ENCODE measurements around the gene TBC1D1. TPM values are rescaled to one million over a fixed set of nuclear protein-coding genes. Genes with fewer than 3 reads are reported as not detected.

Gene TBC1D1
- total RNA-seq, 2 donors from 2014 or later: 23.3 to 28.7 TPM

GRCh38 chr4:38162240-38162784 lies 271.4 kb downstream of the TBC1D1 start:
- Histone ChIP-seq H3K27me3 (no peaks in the 10 kb centered on the region), H3K4me1 (peaks cover 47% of the 10 kb centered on the region), H3K4me3 (no peak overlapping the region), H3K36me3 (replicated peaks in 1 of 2; ENCODE audit: insufficient read depth in 1 of 2, low read depth in 2 of 2) (no peaks in the 10 kb centered on the region), H3K27ac (peak overlapping the region; percentile 79 to 96 (median 88)), H3K9me3 (no peaks in the 10 kb centered on the region)
- intact Hi-C loops (cut with DNase I): no loop called here
- DNase-seq (peak; percentile 59 to 82 (median 67)), ATAC-seq (peak; percentile 48)
- TF ChIP-seq POLR2A (IDR thresholded peaks at IDR 0.05): peak in 1 of 3 donors; percentile 25
- TF ChIP-seq, protein P1, sequence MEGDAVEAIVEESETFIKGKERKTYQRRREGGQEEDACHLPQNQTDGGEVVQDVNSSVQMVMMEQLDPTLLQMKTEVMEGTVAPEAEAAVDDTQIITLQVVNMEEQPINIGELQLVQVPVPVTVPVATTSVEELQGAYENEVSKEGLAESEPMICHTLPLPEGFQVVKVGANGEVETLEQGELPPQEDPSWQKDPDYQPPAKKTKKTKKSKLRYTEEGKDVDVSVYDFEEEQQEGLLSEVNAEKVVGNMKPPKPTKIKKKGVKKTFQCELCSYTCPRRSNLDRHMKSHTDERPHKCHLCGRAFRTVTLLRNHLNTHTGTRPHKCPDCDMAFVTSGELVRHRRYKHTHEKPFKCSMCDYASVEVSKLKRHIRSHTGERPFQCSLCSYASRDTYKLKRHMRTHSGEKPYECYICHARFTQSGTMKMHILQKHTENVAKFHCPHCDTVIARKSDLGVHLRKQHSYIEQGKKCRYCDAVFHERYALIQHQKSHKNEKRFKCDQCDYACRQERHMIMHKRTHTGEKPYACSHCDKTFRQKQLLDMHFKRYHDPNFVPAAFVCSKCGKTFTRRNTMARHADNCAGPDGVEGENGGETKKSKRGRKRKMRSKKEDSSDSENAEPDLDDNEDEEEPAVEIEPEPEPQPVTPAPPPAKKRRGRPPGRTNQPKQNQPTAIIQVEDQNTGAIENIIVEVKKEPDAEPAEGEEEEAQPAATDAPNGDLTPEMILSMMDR (IDR thresholded peaks at IDR 0.05): no peak
- WGBS, 2 donors: 52 to 57% methylated on average over 4 of the region's 4 CpGs

- DNase-seq: peak; percentile 23 to 32 (median 28)
- H3K27ac ChIP-seq: peak overlapping the region in 3 of 4 donors; percentile 87 to 96 (median 88)
- no peaks in the 10 kb centered on the region for H3K9me3 ChIP-seq
- no peaks in the 10 kb centered on the region for H3K36me3 ChIP-seq (replicated peaks in 1 of 2; ENCODE audit: insufficient read depth in 1 of 2, low read depth in 2 of 2)
- intact Hi-C loops (cut with DNase I): no loop called here
- TF ChIP-seq, protein P1 (IDR thresholded peaks at IDR 0.05): no peak
- TF ChIP-seq POLR2A (IDR thresholded peaks at IDR 0.05): no peak
- no peak overlapping the region for H3K4me3 ChIP-seq
- H3K27me3 ChIP-seq: no peaks in the 10 kb centered on the region
- 59 to 65% methylated on average over 5 of the region's 5 CpGs for WGBS, 2 donors
- H3K4me1 ChIP-seq: peaks cover 39% of the 10 kb centered on the region
- no peak for ATAC-seq
Measured at GRCh38 chr4:38163216-38164006, 272.5 kb downstream of the TBC1D1 start.

DNA sequence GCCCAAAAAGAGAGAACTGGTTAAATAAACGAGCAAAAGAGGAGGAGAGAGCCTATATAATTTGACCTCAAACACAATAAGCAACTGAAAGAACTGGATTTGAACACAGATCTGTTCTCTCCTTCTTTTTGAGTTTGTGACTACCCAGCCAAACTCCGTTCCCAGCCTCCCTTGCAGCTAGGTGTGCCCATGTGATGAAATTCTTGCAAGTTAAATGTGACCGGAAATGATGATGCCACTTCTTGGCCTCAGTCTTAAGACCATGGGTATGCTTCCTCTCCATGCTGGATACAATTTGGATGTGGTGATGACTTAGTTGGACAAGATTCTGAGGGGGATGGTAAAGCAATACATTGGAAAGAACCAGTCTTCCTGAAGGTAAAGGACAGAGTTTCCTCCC lies 273.5 kb downstream of the TBC1D1 start:
- Histone ChIP-seq H3K27ac (peak overlapping the region in 1 of 4 donors; percentile 25), H3K4me3 (no peak overlapping the region)
- 90 to 97% methylated on average over 3 of the region's 3 CpGs for WGBS, 2 donors

DNA sequence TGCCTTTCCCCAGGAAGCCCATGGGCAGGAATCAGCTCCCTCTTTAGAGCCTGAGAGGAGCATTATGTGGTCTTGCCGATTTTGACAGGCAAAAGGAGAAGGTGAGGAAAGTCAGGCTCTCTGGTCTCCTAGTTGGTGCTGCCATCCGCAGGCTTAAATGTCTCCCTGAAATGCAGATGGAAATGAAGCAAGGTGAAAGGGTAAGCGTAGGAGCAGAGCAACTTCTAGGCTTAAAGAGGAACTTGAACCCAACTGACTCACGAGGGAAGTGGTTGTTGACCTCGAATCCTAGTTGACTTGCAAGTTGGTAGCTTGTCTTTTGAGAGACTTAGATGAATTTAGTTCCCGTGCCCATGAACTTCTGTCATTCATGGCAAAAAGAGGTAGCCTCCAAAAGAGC lies 275.2 kb downstream of the TBC1D1 start:
- intact Hi-C loops (cut with DNase I): no loop called here
- peaks cover 32% of the 10 kb centered on the region for H3K4me1 ChIP-seq
- TF ChIP-seq, protein P1 (IDR thresholded peaks at IDR 0.05): peak in 3 of 7 experiments; percentile 18 to 36 (median 20)
- no peak for TF ChIP-seq POLR2A (IDR thresholded peaks at IDR 0.05)
- H3K4me3 ChIP-seq: no peak overlapping the region
- H3K9me3 ChIP-seq: no peaks in the 10 kb centered on the region
- H3K36me3 ChIP-seq (replicated peaks in 1 of 2; ENCODE audit: insufficient read depth in 1 of 2, low read depth in 2 of 2): no peaks in the 10 kb centered on the region
- ATAC-seq (no peak), DNase-seq (peak in 1 of 4 donors; percentile 51)
- WGBS, 2 donors: 58 to 61% methylated on average over 6 of the region's 6 CpGs
- H3K27ac ChIP-seq: peak overlapping the region in 1 of 4 donors; percentile 19
- no peaks in the 10 kb centered on the region for H3K27me3 ChIP-seq

More for the DNA sequence above, 273.5 kb downstream of the TBC1D1 start:
- ATAC-seq (no peak), DNase-seq (no peak)
- H3K27me3 ChIP-seq: no peaks in the 10 kb centered on the region
- TF ChIP-seq POLR2A (IDR thresholded peaks at IDR 0.05): no peak
- TF ChIP-seq, protein P1 (IDR thresholded peaks at IDR 0.05): no peak
- H3K36me3 ChIP-seq (replicated peaks in 1 of 2; ENCODE audit: insufficient read depth in 1 of 2, low read depth in 2 of 2): no peaks in the 10 kb centered on the region
- no peaks in the 10 kb centered on the region for H3K9me3 ChIP-seq
- intact Hi-C loops (cut with DNase I): no loop called here
- H3K4me1 ChIP-seq: peaks cover 41% of the 10 kb centered on the region

Data from body of pancreas (tissue), 4 donors.